A204.1 (cell line): Measurements from ENCODE around the gene TEX261.
A peak's percentile ranks its signal among the peaks of the same experiment; 100 is the strongest.
"Not testable (repeated sequence)": the region's sequence is repeated elsewhere in the genome, so short reads cannot be mapped to it uniquely, and the experiment has no call there.

Experiments used
- FAIRE-seq: peaks from 2 replicates; lab custom pipeline; 2012; peaks lifted over from hg19 to GRCh38; lab: Jason Lieb, UNC

The TEX261 gene

GRCh38 chr2:70994699-70995425, at the start of gene TEX261:
Gene TEX261, minus strand, starts transcription at chr2:70994873. Its CDS starts 116 bp downstream, at chr2:70994757.
- no peak for FAIRE-seq

GRCh38 chr2:71043531-71044407, 49.1 kb upstream of the TEX261 start:
- FAIRE-seq: no peak

DNA sequence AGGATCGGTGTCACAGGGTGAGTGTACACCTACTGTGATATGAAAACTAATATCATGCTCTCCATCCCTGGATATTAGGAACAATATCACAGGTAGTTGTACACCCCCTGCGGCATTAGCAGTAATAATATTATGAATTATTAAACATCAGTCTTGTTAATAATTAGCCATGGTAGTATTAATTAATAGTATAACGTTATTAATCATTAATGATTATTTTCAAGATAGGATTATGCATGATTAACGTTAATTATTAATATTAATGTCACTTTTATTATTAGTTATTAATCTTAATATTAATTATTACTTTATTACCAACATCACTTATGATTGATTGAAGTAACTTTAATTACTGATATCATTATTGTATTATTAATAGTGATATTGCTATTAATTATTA, 47.6 kb upstream of the TEX261 start:
- peak; percentile 65 for FAIRE-seq

DNA sequence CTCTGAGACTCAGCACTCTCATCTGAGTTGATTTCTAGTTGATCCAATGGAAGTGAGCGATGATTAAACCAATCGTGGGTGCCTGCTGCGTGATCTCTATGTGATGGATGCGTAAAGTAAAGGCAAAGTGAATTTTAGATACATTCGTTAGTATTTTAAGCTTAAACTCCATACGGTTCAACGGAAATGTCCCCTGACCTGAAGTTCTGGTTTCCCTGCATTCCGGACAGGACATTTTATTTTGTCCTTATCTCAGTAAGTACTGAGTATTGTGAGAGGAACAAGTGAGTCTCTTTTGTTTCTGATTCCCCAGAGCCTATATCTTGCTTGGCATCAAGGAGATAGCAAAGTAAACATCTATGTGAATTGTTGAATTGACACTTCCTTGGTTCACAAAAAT, 41.6 kb upstream of the TEX261 start:
- FAIRE-seq: not testable (repeated sequence)

DNA sequence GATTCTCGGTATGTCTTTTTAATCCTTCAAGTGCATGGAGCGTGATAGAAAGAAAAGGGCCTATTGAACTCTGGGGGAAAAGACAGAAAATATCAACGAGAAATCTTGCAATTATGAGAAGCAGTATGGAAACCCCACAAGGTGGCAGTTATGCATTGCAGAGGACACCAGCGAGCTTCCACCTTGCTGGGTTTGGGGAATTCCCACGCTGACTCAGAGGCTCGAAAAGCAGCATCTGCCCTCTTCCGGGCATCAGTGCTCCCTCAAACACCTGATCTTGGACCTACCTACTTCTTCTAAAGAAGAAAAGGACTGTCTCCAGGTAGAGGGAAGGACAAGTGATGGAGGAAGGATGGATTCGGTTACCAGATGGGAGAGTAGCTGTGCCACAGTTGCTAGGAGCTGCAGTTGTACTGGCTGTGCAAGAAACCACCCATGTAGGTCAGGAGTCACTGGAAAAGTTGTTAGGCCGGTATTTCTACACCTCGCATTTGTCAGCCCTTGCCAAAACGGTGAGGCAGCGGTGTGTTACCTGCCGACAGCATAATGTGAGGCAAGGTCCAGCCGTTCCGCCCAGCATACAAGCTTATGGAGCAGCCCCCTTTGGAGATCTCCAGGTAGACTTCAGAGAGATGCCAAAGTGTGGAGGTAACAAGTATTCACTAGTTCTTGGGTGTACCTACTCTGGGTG, 29.0 kb upstream of the TEX261 start:
- not testable (repeated sequence) for FAIRE-seq

GRCh38 chr2:71021394-71021793, 26.7 kb upstream of the TEX261 start:
- FAIRE-seq: not testable (repeated sequence)

GRCh38 chr2:71019989-71020388, 25.3 kb upstream of the TEX261 start:
- FAIRE-seq: peak; percentile 25

DNA sequence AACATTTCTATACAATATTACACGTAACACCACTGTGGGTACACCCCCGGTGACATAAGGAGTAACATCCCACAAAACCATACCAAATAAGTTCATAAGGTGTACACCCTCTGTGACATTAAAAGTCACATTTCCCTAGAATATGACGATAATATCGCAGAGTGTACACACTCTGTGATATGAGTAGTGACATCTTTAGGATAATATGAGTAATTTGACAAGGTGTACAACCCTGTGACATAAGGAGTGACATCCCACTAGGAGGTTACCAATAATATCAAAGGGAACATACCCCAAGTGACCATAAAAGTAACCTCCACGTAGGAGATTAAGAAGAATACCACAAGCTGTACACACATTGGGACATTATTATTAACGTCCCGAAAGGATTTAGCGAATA, 24.0 kb upstream of the TEX261 start:
- FAIRE-seq: no peak

- not testable (repeated sequence) for FAIRE-seq
Observed at GRCh38 chr2:71011786-71012185, 17.1 kb upstream of the TEX261 start.

DNA sequence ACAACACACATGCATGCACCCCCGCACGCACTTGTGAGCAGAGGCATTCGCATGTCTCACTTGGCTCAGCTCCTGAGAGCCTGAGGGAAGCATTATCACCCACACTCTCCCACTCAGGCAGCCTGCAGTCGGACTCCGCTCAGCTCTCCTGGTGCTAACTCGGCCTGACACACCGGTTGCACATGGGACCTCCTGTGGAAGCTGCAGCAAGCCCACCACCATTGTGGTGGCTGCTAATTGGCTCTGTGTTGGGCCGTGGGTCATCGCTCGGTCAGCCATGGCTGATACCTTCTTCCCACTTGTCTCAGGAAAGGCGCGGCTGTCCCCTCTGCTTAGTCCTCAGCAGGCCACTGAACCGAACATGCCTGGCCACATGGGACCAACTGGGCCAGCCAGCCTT, 13.7 kb upstream of the TEX261 start:
- no peak for FAIRE-seq

GRCh38 chr2:71006955-71007799, 12.5 kb upstream of the TEX261 start:
- no peak for FAIRE-seq

DNA sequence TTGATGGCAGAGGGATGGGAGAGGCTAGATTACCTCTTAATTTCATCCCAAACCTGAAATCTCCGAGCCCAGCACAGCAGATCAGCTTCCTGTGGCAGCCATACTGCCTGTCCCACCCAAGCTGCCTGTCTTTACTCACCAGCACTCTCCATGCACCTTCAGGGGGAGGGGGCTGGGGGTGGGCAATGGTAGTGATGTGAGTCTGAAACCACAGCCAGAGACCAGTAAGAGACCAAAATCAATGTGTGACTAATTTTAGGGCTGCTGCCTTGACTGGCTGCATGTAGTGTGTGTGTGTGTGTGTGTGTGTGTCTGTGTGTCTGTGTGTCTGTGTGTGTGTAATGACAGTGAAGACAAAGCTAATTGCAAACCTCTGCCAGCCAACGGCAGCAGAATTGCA, 11.7 kb upstream of the TEX261 start:
- FAIRE-seq: no peak

- no peak for FAIRE-seq
Observed at GRCh38 chr2:71005271-71006202, 10.9 kb upstream of the TEX261 start.

DNA sequence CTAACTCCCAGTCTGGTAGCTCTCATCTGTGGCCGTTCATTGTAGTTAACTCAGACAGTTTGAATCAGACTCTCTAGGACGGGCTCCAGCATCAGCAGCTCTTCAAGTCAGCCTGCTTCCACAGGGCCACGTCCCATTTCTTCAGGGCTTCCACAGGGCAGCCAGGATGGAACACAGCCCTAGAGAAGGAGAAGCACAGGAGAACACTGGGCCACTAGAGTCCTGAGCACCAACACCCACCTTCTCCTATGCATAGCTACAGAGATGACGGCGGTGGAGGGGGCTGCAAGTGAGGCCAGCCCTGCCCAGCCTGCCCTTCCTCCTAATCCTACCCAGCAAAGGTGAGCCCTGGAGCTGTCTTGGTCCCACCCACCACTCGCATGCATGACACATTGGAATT, 10.2 kb upstream of the TEX261 start:
- no peak for FAIRE-seq

DNA sequence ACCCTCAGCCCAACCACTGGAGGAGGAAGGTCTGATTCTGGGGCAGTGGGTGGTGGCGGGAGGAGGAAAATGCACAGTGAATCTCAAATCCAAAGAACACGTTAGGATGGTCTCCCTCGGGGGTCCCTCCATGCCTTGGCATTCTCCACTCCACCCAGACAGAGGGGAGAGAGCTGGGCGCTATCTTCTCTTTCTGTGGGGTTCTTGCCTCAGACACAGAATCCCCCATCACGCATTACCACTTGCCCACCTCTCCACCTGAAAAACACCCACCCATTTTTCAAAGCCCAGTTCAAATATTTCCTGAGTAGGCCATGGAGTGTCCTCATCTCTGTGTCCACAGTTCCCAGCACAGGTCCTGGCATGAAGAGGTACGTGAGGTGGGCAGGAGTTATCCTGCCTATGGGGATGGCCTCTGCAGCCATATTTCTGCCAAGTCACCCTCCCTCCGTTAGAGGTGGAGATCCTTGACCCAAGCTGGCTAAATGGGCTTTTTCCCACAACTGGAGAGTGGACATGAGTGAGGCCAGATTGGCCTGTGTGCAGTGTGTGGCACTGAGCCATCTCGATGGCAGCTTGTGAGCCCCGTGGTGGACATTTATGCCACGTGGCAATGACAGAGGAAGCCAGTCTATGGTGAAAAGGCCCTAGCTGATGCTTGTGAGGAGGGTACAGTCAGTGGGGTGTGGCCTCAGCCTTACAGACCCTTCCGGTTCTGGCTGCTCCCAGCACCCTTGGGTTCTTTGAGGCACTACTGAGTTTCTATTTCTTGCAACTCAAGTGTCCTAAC, 9.5 kb upstream of the TEX261 start:
- FAIRE-seq: no peak

- FAIRE-seq: no peak
Observed at GRCh38 chr2:71003396-71003795, 8.7 kb upstream of the TEX261 start.

- no peak for FAIRE-seq
Observed at GRCh38 chr2:71001981-71002570, 7.4 kb upstream of the TEX261 start.

- no peak for FAIRE-seq
Observed at GRCh38 chr2:71001592-71001927, 6.9 kb upstream of the TEX261 start.

DNA sequence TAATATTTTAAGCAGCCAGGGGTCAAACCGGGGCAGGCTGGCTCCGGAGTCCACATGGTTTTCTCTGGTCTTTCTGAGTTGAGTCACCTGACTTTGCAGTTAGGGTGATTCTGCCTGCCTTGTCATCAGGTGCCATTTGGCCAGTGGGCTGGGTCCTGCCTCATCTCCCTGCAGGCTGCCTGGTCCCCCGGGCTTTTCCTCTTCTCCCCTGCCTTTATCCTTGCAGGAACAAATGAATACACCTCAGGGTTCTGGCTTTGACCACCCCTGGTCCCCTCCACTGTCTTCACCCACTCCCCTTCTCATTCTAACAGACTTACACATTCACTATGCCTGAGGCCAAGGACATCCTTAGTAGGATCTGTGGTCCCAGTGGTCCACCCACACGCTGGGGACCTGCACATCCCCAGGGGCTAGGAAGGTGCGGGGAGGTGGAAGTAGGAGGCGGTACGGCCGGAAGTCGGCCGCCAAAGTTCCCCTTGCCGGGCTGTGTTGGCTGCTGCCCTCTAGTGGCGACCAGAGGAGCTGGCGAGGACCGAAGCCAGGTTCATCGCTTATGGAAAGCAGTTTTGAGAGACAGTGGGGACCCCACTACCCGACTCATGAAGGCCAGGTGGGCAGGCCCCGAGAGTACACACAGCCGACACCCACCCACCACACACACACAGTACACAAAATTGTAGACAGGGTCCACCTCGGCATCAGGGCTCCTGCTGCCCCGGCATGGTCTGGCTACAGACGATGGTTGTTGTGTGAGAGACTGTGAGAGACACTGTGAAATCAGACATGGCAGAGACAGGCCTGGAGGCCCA, 6.3 kb upstream of the TEX261 start:
- no peak for FAIRE-seq
